Epidermal melanocyte (primary cell): ENCODE data around the gene MTM1.

Experiments used
- DNase-seq: peaks from one replicate; pipeline ENCODE4 v3.0.0; 2011; ENCODE audit warnings: low spot score; ENCODE audit not compliant: insufficient read length

The MTM1 gene

GRCh38 chrX:150568320-150569154 lies at the start of gene MTM1:
TSS of gene MTM1 (plus strand) at chrX:150568621. CDS start at chrX:150592615, 23,994 bp downstream.
- DNase-seq = peak; percentile 81

GRCh38 chrX:150522494-150522893 lies 45.9 kb upstream of the MTM1 start:
- DNase-seq = no peak

- DNase-seq = no peak
Measured at GRCh38 chrX:150525061-150525919, 43.1 kb upstream of the MTM1 start.

GRCh38 chrX:150526692-150527091 lies 41.7 kb upstream of the MTM1 start:
- DNase-seq = no peak

GRCh38 chrX:150527108-150527507 lies 41.3 kb upstream of the MTM1 start:
- no peak for DNase-seq

- no peak for DNase-seq
Measured at GRCh38 chrX:150529587-150529986, 38.8 kb upstream of the MTM1 start.

GRCh38 chrX:150530821-150531220 lies 37.6 kb upstream of the MTM1 start:
- no peak for DNase-seq

GRCh38 chrX:150531467-150531866 lies 37.0 kb upstream of the MTM1 start:
- no peak for DNase-seq

GRCh38 chrX:150533863-150534262 lies 34.6 kb upstream of the MTM1 start:
- DNase-seq = no peak

GRCh38 chrX:150536455-150537116 lies 31.8 kb upstream of the MTM1 start:
- no peak for DNase-seq

- DNase-seq = no peak
Measured at GRCh38 chrX:150537851-150538250, 30.6 kb upstream of the MTM1 start.

- no peak for DNase-seq
Measured at GRCh38 chrX:150540965-150541364, 27.5 kb upstream of the MTM1 start.

- DNase-seq = no peak
Measured at GRCh38 chrX:150542846-150543229, 25.6 kb upstream of the MTM1 start.

- no peak for DNase-seq
Measured at GRCh38 chrX:150543230-150544155, 24.9 kb upstream of the MTM1 start.

GRCh38 chrX:150544222-150544787 lies 24.1 kb upstream of the MTM1 start:
- no peak for DNase-seq

- no peak for DNase-seq
Measured at GRCh38 chrX:150544835-150545770, 23.3 kb upstream of the MTM1 start.

- no peak for DNase-seq
Measured at GRCh38 chrX:150546711-150547153, 21.7 kb upstream of the MTM1 start.

GRCh38 chrX:150547375-150548115 lies 20.9 kb upstream of the MTM1 start:
- DNase-seq = no peak

GRCh38 chrX:150548251-150548650 lies 20.2 kb upstream of the MTM1 start:
- DNase-seq = no peak
